ENCODE measurements around the gene CCDC192.

CCDC192 gene

DNA sequence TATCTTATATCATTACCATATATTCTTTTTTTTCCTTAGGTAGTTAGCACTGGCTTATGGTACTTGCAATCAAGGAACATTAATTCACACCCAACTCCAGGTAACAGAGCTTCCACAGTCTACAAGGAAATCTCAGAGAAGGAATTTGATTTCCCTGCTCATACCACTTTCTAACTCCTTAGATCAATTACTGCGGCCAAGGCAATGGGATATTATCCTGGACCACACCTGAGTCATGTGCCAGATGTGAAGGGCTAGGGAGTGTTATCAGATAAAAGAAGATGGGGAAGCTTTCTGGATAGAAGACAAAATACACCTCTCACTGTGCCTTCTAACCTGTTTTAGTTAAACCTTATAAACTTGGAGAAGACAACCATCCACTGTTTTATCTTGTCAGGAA is 181.2 kb downstream of the CCDC192 start:
- no peak for DNase-seq (ENCODE audit: low spot score)

DNA sequence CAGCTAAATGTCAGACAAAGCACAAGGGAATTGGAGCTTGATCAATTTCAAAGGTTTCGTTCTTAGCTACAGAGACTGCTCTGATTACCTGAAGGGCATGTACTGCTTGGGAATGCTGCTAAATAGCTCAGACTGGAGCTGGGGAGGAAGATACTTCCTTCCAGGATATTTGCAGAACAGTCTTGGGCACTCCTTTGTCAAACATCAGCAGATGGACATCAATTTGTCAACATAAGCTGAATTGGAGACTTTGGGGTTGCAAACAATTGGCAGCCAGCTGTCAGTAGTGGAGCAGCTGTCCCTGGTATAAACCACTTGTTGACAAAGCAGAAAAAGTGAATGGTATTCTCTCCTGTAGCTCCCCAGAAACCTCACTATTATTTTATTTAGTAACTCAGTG is 182.0 kb downstream of the CCDC192 start:
- DNase-seq (ENCODE audit: low spot score) = no peak

DNA sequence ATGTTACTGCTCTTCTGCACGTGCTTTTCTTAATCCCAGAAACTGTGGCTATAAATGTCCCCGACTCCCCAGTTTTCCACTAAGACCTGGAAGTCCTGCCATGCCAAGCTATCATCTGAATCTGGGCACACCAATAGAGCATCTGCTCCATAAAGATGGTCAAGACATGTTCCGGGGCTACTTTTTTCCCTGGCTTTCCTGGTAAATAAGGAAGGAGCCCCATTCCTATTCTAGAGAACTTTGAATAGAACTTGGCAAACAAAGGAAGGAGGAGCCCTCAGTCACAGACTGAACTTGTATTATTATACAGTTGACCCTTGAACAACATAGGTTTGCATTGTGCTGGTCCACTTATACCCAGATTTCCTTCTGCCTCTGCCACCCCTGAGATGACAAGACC is 182.9 kb downstream of the CCDC192 start:
- DNase-seq (ENCODE audit: low spot score) = no peak

GRCh38 chr5:127887282-127887681 is 184.1 kb downstream of the CCDC192 start:
- DNase-seq (ENCODE audit: low spot score) = peak; percentile 96

DNA sequence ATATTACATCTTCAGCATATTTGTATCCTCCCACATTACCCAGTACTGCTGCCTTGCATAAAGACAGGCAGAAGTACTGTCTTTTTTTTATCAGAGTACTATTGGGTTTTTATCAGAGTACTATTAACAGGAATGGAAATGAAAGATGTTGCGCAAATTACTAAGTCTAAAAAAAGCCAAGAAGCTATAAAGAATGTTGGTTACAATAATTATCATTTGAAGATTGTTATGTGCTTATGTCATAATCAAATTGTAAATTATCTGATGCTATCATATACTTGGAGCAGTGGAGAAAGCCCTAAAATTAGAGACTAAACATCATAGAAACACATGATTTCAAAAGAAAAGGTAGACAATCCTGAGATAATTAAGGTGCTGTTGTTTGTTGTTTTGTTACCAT is 188.8 kb downstream of the CCDC192 start:
- DNase-seq (ENCODE audit: low spot score) = no peak

DNA sequence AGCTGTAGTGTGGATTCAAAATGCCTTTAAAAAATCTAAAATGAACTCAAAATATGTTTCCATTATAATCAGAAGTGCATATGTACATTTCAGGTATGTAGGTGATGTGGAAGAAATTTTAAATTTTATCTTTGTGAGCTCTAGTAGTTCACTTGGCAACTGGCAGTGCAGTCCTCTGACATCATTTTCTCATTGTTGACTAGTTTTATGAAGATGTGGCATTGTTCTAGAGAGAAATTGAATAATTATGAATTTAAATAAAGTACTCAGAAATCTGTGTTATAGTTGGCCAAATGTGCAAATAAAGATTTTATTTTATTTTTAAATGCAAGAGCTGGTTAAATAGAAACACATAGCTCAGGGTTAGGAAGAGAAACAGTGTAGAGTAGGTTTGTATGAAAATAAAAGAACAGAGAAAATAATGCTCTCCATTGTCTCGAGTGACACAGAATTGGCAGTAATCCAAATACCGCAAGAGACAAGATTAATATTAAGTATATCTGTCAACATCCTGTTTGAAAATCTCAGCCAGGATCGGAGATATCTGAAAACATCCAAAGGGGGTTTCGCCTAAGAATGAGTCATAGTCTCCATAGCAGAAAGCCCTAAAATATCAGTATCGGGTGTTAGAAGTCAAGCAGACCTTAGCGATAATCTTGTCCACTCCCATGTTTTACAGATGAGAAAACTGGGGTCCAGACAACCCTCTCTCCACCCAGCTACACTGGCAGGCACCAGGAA is 189.4 kb downstream of the CCDC192 start:
- peak; percentile 81 for DNase-seq (ENCODE audit: low spot score)

- no peak for DNase-seq (ENCODE audit: low spot score)
Observed at GRCh38 chr5:127893232-127893631, 190.0 kb downstream of the CCDC192 start.

DNA sequence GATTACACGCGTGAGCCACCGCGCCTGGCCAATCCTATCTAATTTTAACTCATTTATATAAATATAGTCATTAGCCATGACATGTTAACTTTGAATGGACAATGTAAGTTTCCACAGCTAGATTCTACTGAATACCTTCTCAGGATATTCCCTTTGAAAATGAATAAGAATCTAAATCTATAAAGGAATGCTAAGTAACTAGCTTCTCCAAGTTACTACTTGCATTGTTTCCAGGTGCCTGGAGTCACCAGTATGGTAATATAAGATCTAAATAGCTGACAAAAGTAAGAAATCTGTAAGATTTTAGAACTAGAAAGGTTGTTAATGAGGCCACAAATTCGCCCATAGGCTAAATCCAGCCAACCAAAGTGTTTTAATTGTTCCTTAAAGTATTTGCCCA is 191.3 kb downstream of the CCDC192 start:
- no peak for DNase-seq (ENCODE audit: low spot score)

GRCh38 chr5:127898551-127899213 is 195.5 kb downstream of the CCDC192 start:
- DNase-seq (ENCODE audit: low spot score) = no peak

DNA sequence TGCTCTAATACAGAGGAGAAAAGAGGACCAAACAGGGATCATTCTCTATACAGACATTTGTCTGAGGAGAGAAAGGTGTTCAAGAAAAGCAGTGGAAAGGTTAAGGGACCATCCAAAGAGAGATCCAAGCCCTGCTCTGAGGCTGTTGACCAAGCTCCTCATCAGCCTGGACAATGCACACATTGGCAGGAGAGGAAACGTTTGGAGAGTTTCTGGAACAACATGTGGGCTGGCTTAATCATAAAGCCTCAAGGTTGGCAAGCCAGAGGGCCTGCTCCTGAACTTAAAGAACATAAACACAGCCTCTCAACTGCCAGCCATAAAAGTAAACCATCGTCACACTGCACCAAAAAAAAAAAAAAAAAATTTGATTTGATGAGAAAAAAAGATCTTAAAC is 196.0 kb downstream of the CCDC192 start:
- no peak for DNase-seq (ENCODE audit: low spot score)

GRCh38 chr5:127906562-127907204 is 203.5 kb downstream of the CCDC192 start:
- no peak for DNase-seq (ENCODE audit: low spot score)

- DNase-seq (ENCODE audit: low spot score) = no peak
Observed at GRCh38 chr5:127907907-127908306, 204.7 kb downstream of the CCDC192 start.

GRCh38 chr5:127909066-127909465 is 205.9 kb downstream of the CCDC192 start:
- peak; percentile 52 for DNase-seq (ENCODE audit: low spot score)

DNA sequence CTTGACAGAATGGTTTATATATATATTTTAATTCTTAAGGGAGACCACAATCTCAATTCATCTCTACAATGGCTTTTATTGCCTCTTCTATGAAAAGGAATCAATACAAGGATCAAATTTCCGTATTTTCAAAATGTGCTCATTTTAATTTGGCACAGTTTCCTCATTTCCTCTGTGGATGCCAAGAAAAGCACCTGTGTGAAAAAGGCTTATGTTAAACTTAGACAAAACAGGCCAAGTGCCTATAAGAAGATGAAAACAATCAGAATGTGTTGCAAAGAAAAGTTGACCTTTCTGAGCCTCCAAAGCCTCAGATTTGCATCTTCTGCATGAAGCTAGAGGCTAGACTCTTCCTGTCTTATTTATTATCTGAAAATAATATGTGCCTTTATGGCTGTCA is 206.6 kb downstream of the CCDC192 start:
- DNase-seq (ENCODE audit: low spot score) = no peak

DNA sequence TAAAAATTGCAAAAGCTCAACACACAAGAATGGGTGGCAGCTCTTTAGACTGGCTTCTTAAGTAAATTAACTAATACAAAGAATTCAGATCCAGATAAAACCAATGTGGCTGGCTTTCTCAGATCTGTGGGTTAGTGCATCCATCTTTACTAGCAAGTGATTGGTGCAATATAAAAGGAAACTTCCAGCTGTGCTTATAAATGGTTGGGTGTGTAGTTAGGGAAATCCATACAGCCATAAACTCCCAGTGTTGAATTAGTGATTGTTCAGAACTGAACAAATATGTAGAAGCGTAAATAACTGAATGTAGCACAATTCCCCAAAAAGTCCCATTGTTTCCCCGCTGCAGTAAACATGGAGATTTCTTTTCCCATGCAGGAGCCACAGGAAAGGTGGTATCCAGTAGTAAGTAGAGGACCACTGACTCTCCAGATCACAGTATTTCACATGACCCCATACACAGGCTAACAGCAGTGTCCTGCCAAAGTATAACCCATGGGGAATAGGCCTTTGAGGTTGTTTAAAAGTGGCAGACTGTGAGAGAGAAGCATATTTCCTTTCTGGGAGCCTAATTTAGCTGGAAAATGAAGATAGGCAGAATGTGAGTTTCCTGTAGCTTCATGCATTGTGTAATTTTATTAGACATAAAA is 207.2 kb downstream of the CCDC192 start:
- no peak for DNase-seq (ENCODE audit: low spot score)

DNA sequence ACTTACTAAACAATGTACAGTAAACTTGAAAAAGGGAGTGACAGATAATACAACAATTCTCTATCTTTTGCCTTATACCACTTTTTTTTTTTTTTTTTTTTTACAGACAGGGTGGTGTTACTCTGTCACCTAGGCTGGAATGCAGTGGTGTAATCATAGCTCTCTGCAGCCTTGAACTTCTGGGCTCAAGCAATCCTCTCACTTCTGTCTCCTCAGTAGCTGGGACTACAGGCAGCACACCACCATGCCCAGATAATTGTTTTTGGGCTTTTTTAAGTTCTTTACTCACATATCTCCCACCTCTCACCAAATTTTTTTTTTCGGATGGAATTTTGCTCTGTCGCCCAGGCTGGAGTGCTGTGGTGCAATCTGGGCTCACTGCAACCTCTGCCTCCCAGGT is 208.4 kb downstream of the CCDC192 start:
- DNase-seq (ENCODE audit: low spot score) = no peak

GRCh38 chr5:127912411-127912810 is 209.2 kb downstream of the CCDC192 start:
- no peak for DNase-seq (ENCODE audit: low spot score)

DNA sequence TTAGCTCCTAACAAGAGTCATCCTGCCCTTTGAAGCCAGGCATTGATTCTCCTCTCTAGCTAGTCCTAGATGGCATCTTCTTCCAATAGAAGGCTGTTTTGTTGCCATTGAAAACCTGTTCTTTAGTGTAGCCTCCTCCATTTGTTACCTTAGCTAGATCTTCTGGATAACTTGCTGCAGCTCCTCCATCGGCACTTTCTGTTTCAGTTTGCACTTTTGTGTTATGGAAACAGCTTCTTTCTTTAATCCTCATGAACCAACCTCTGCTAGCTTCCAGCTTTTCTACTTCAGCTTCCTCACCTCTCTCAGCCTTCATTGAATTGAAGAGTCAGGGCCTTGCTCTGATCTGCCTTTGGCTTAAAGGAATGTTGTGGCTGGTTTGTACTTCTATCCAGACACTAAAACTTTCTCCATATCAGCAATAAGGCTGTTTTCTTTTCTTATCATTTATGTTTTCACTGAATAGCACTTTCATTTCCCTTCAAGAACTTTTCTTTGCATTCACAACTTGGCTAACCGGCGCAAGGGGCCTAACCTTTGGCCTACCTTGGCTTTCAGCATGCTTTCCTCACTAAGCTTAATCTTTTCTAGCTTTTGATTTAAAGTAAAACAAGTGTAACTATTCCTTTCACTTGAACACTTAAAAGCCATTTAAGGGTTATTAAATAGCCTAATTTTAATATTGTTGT is 213.8 kb downstream of the CCDC192 start:
- no peak for DNase-seq (ENCODE audit: low spot score)

DNA sequence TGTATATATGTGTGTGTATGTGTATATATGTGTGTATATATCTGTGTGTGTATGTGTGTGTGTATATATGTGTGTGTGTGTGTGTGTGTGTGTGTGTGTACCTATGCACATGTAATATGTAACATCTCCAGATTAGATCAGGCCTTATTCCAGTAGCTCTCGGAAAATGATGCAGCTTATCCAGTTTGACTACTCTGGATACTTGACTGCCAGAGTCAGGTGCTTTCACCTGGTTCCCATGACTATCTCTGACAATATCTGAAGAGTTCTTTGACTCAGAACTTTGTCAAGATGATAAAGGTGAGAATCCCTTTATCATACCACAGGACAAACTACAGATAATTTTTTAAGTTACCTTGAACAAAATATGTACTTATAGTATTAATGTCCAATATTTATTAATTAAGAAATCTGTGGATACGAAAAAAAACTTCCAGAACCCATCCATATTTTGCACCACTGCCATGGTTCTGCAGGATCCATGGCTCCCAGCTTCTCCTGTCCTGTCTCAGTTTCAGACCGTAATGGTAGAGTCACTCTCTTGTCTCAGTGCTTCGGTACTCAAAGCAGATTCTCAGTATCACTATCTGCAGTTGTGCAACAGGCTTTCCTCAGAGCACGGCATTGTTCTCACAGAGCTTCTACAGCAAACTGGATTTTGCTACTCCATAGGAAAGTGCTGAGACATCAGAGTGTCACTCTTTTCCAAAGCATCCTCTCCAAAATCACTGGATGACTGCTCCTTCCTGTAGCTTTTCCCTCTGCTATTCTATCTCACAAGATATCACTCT is 216.0 kb downstream of the CCDC192 start:
- DNase-seq (ENCODE audit: low spot score) = no peak

DNA sequence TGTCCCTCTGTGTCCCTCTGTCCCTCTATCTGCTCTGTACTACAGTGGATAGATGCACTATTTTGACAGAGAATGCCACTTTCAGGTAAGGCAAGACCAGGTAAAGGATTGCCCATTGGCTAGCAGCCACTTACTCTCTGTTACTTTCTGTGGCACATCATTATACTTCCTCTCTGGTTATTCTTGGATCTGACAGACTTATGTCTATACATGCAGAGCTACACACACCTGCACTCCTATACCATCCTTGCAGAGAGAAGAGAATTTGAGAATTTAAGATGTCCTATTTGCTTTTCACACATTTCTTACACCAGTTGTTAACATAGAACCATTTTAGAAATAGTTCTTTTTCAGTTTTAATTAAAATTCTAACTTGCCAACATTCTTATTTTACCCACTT is 216.6 kb downstream of the CCDC192 start:
- no peak for DNase-seq (ENCODE audit: low spot score)

- DNase-seq (ENCODE audit: low spot score) = no peak
Observed at GRCh38 chr5:127920936-127921335, 217.7 kb downstream of the CCDC192 start.
